Keratinocyte (primary cell): Measurements from ENCODE around the gene IFFO2. TPM values are rescaled to one million over a fixed set of nuclear protein-coding genes. Genes with fewer than 3 reads are reported as not detected.

Experiments
- DNase-seq: peaks from one replicate; pipeline ENCODE4 v3.0.0-alpha.2; 2011; ENCODE audit warnings: low read depth, missing footprints, low spot score
- FAIRE-seq: peaks from 2 replicates; lab custom pipeline; 2011; peaks lifted over from hg19 to GRCh38; lab: Jason Lieb, UNC
- H2AFZ ChIP-seq: 2 replicates; pipeline ENCODE4 v1.6.0; 2012; ENCODE audit warnings: low read length, control low read depth, inconsistent platforms; ENCODE audit not compliant: control insufficient read depth
- H3K27ac ChIP-seq: 2 replicates; pipeline ENCODE4 v1.5.1; 2011; ENCODE audit warnings: low read length; ENCODE audit not compliant: control insufficient read depth, insufficient read depth
- H3K27me3 ChIP-seq: 3 replicates; pipeline ENCODE4 v1.6.0; 2011; ENCODE audit warnings: low read length; ENCODE audit not compliant: control insufficient read depth, insufficient read depth; ENCODE audit errors: extremely low read depth
- H3K36me3 ChIP-seq, 2 experiments: 2 replicates in 1 of 2; 3 replicates in 1 of 2; pipeline ENCODE4 v1.5.1; 2011; ENCODE audit warnings: low read length in 2 of 2, mild to moderate bottlenecking in 1 of 2; ENCODE audit not compliant: control insufficient read depth in 2 of 2, insufficient read depth in 2 of 2; ENCODE audit errors: extremely low read depth in 1 of 2
- H3K4me1 ChIP-seq: 3 replicates; pipeline ENCODE4 v1.5.1; 2011; ENCODE audit warnings: low read length; ENCODE audit not compliant: control insufficient read depth, insufficient read depth; ENCODE audit errors: extremely low read depth
- H3K4me2 ChIP-seq: 3 replicates; pipeline ENCODE4 v1.6.0; 2011; ENCODE audit warnings: low read depth, low read length; ENCODE audit not compliant: control insufficient read depth, insufficient read depth; ENCODE audit errors: extremely low read depth
- H3K4me3 ChIP-seq, 3 experiments: fragments of 200-600 bp in 1 of 3; sonication (generic) in 1 of 3; 2 replicates in 2 of 3; 3 replicates in 1 of 3; pipeline ENCODE4 v1.5.1; 2011 to 2016; ENCODE audit warnings: low read length in 3 of 3, mild to moderate bottlenecking in 3 of 3, control low read depth in 2 of 3, inconsistent platforms in 1 of 3, low read depth in 1 of 3, mixed read lengths in 1 of 3, mixed run types in 1 of 3, moderate library complexity in 1 of 3; ENCODE audit not compliant: control insufficient read depth in 2 of 3, insufficient read depth in 2 of 3; ENCODE audit errors: extremely low read depth in 1 of 3
- H3K79me2 ChIP-seq: 2 replicates; pipeline ENCODE4 v1.6.0; 2012; ENCODE audit warnings: low read length; ENCODE audit not compliant: control insufficient read depth, insufficient read depth
- H3K9ac ChIP-seq: 3 replicates; pipeline ENCODE4 v1.6.0; 2011; ENCODE audit warnings: low read length; ENCODE audit not compliant: control insufficient read depth, insufficient read depth; ENCODE audit errors: extremely low read depth
- H3K9me1 ChIP-seq: 3 replicates; pipeline ENCODE4 v1.6.0; 2011; ENCODE audit warnings: low read length; ENCODE audit not compliant: control insufficient read depth, insufficient read depth; ENCODE audit errors: extremely low read depth
- H3K9me3 ChIP-seq: 2 replicates; pipeline ENCODE4 v1.5.1; 2012; ENCODE audit warnings: low read depth, low read length; ENCODE audit not compliant: control insufficient read depth
- H4K20me1 ChIP-seq: 3 replicates; pipeline ENCODE4 v1.6.0; 2011; ENCODE audit warnings: low read length; ENCODE audit not compliant: control insufficient read depth, insufficient read depth; ENCODE audit errors: extremely low read depth
- EZH2 ChIP-seq: IDR thresholded peaks from one replicate; pipeline ENCODE4 v1.6.1; 2012; ENCODE audit warnings: inconsistent platforms, mild to moderate bottlenecking, low read length, moderate library complexity
- dilution Hi-C: fragments of 300-500 bp; cut with MboI; formaldehyde crosslinking; loops from one replicate; pipeline ENCODE4 v1.7.0; 2020; ENCODE audit warnings: low sequenced_read_pairs; ENCODE audit not compliant: extremely low pct_ligation_motif_present
- polyA plus RNA-seq, 5 experiments: library from polyadenylated mRNA; depleted of rRNA in 3 of 5; stranded (reverse) in 3 of 5; stranded (forward) in 1 of 5; unstranded in 1 of 5; fragments of >200 nt; gene quantifications; 1 replicate in 1 of 5; 2 replicates in 3 of 5; 3 replicates in 1 of 5; pipeline versions ENCODE4 v1.2.1 to v1.2.3, GENCODE V29; 2011 to 2012; ENCODE audit warnings: missing spikeins in 2 of 5, low read depth in 1 of 5, low replicate concordance in 1 of 5
- TF ChIP-seq, protein P1 (sequence below), 3 experiments: IDR thresholded peaks in 1 of 3; conservative IDR thresholded peaks in 1 of 3; optimal IDR thresholded peaks in 1 of 3; 2 replicates in 2 of 3; 3 replicates in 1 of 3; pipeline versions ENCODE3 to v1.5.1; 2011; ENCODE audit warnings: low read length in 3 of 3, mild to moderate bottlenecking in 3 of 3, moderate library complexity in 2 of 3, control low read depth in 1 of 3, inconsistent platforms in 1 of 3; ENCODE audit not compliant: insufficient read depth in 2 of 3; ENCODE audit errors: extremely low read depth in 1 of 3

The IFFO2 gene
- polyA plus RNA-seq, 1 donor (not counting 4 experiments of a cell fraction or from before 2014, with no cell fraction given), result 57.9 TPM

DNA sequence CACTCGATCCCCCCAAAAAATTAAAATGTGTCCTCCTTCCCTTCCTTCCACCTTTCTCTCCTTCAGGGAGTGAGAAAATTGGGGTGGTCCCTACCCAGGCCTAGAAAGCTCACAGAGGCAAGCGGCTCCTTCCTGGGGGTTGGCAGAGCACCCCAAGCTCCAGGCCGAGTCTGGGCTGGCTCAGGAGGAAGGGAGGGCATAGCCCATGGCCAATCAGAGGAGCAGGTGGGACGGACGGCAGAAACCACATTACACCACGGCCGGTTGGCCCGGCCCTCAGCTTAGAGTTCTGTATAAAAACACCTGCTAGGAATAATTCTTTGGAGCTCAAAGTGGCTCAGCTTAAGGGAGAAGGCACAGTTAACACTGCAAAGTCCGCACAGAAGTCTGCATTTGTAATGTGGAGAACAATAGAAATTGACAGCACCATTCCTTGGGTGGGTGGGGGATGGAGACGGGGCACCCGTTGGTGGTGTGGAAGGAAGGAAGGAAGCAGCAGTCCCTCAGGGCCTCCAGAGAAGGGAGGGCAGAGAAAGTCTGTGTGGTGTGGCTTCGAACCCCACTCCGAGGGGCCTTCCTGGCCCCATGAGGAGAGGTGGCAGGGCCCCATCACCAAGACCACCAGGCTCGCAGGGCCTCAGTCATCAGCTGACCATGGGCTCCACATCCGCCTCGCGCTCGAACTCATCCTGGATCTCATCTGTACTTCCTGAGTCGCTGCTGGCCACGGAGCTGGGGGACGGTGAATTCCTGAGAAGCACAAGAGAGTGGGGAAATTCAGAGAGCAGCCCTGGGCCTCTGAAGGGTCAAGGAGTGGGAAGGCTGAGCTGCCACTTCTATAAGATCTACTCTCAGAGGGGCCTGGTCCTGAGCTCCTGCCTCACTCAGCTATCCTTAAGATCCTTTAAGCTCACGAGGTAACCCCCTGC is 48.3 kb downstream of the IFFO2 start:
- Histone ChIP-seq H3K27me3 (no peaks in the 10 kb centered on the region), H3K79me2 (peaks cover 38% of the 10 kb centered on the region), H3K9me3 (no peaks in the 10 kb centered on the region), H3K36me3 (peaks cover 39 to 67% of the 10 kb centered on the region in 2 experiments), H3K4me2 (no peak overlapping the region), H3K9me1 (no peaks in the 10 kb centered on the region), H3K27ac (no peak overlapping the region), H2AFZ (no peak overlapping the region), H3K4me1 (peaks cover 17% of the 10 kb centered on the region), H3K9ac (no peak overlapping the region), H3K4me3 (no peak overlapping the region), H4K20me1 (peaks cover 10% of the 10 kb centered on the region)
- FAIRE-seq (no peak), DNase-seq (no peak)
- dilution Hi-C loops, result no loop called here
- TF ChIP-seq, protein P1, sequence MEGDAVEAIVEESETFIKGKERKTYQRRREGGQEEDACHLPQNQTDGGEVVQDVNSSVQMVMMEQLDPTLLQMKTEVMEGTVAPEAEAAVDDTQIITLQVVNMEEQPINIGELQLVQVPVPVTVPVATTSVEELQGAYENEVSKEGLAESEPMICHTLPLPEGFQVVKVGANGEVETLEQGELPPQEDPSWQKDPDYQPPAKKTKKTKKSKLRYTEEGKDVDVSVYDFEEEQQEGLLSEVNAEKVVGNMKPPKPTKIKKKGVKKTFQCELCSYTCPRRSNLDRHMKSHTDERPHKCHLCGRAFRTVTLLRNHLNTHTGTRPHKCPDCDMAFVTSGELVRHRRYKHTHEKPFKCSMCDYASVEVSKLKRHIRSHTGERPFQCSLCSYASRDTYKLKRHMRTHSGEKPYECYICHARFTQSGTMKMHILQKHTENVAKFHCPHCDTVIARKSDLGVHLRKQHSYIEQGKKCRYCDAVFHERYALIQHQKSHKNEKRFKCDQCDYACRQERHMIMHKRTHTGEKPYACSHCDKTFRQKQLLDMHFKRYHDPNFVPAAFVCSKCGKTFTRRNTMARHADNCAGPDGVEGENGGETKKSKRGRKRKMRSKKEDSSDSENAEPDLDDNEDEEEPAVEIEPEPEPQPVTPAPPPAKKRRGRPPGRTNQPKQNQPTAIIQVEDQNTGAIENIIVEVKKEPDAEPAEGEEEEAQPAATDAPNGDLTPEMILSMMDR (optimal IDR thresholded peaks at IDR 0.05 in 1 of 3, IDR thresholded peaks at IDR 0.05 in 1 of 3, conservative IDR thresholded peaks at IDR 0.05 in 1 of 3; ENCODE audit: extremely low read depth in 1 of 3, insufficient read depth in 2 of 3, low read length in 3 of 3), result no peak
- TF ChIP-seq EZH2, result no peak

DNA sequence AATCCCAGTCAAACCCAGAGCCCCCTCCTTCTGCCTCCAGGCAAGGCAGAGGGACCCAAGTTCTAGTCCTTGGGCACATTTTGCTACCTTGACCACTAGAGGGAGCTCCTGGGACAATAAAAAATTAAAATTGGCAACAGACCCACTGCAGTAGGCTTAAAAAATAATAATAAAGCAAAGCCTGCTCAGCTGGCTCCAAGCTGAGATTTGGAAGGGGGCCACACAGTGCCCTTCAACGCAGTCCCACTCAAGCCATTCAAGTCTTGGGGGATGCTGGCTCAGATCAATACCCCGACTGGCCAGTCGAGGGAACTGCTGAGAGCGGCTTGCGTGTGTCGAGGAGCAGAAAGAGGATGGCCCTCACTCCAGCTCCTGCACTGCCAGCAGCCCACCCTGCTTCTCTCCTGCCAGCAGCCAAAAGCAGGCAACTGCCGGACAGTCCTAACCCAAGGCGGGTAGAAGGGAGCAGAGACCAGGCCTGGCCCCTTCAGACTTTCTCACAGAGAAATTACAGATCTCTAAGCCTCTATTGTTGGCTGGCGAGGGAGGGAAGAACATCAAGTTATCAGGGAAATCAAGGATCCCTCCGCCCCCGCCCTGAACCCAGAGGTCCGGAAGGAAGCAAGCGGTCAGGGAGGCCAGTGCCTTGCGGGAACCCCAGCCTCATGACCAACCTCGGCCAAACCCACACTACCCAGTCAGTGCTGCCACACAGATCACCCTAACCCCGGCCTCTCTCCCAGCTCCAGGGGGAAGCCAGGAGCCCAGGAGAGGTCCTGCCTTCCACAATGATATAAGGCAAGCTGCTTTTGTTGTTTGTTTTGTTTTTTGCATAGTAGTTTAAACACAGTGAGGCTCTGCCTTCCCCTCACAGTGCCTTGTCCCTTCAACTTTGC is 49.2 kb downstream of the IFFO2 start:
- Histone ChIP-seq H4K20me1 (peaks cover 3% of the 10 kb centered on the region), H3K36me3 (peaks cover 39 to 59% of the 10 kb centered on the region in 2 experiments), H3K4me2 (no peak overlapping the region), H3K79me2 (peaks cover 31% of the 10 kb centered on the region), H3K9me1 (no peaks in the 10 kb centered on the region), H3K9ac (no peak overlapping the region), H3K27me3 (no peaks in the 10 kb centered on the region), H3K4me3 (no peak overlapping the region), H3K27ac (no peak overlapping the region), H3K4me1 (peaks cover 17% of the 10 kb centered on the region), H2AFZ (no peak overlapping the region), H3K9me3 (no peaks in the 10 kb centered on the region)
- TF ChIP-seq, protein P1 (optimal IDR thresholded peaks at IDR 0.05 in 1 of 3, IDR thresholded peaks at IDR 0.05 in 1 of 3, conservative IDR thresholded peaks at IDR 0.05 in 1 of 3; ENCODE audit: extremely low read depth in 1 of 3, insufficient read depth in 2 of 3, low read length in 3 of 3), result peak; percentile 41 to 83 (median 56)
- TF ChIP-seq EZH2, result no peak
- dilution Hi-C loops, result no loop called here
- no peak for DNase-seq
- no peak for FAIRE-seq
